SK-N-SH (cell line): ENCODE measurements around the gene SORBS1. TPM values are rescaled to one million over a fixed set of nuclear protein-coding genes. Genes with fewer than 3 reads are reported as not detected.

Experiments
- CTCF ChIA-PET: fragments of 300-600, 350-600 bp; formaldehyde crosslinking; extraction: SDS; loops from one replicate; lab custom pipeline; 2021; lab: Yijun Ruan, JAX
- POLR2A ChIA-PET: fragments of 350-600 bp; sonication (Branson Sonifier 250); formaldehyde crosslinking; extraction: SDS; loops from one replicate; lab custom pipeline; 2020; ENCODE audit warnings: antibody characterized with exemption, inconsistent platforms; lab: Yijun Ruan, JAX
- DNase-seq: peaks from one replicate; pipeline ENCODE4 v3.0.0; 2012
- H2AFZ ChIP-seq: fragments of 200-600 bp; sonication (generic); 2 replicates; pipeline ENCODE4 v1.8.1; 2016; ENCODE audit warnings: antibody characterized with exemption, mild to moderate bottlenecking, low read depth
- H3F3A ChIP-seq: fragments of 200-600 bp; sonication (generic); replicated peaks from 2 replicates; pipeline ENCODE3; 2016; ENCODE audit warnings: antibody characterized with exemption, mild to moderate bottlenecking; ENCODE audit not compliant: insufficient read depth
- H3K27ac ChIP-seq, 2 experiments: fragments of 200-500 bp in 1 of 2; fragments of 200-600 bp in 1 of 2; sonication (Bioruptor generic) in 1 of 2; sonication (generic), shearing (Covaris generic) in 1 of 2; 2 replicates each; pipeline versions ENCODE4 v1.5.1 to v1.6.1; 2014 to 2016; ENCODE audit warnings: low read depth in 2 of 2, inconsistent platforms in 1 of 2, low read length in 1 of 2, mild to moderate bottlenecking in 1 of 2, mixed read lengths in 1 of 2
- H3K27me3 ChIP-seq: fragments of 200-600 bp; sonication (generic), shearing (Covaris generic); 2 replicates; pipeline ENCODE4 v1.6.1; 2016; ENCODE audit warnings: mixed run types; ENCODE audit not compliant: insufficient read depth
- H3K36me3 ChIP-seq, 2 experiments: fragments of 200-500 bp in 1 of 2; fragments of 200-600 bp in 1 of 2; sonication (Bioruptor generic) in 1 of 2; sonication (generic) in 1 of 2; replicated peaks in 1 of 2; 2 replicates each; pipeline versions ENCODE3 to v1.5.1; 2014 to 2016; ENCODE audit warnings: low read length in 1 of 2, mild to moderate bottlenecking in 1 of 2; ENCODE audit not compliant: insufficient read depth in 2 of 2, control insufficient read depth in 1 of 2
- H3K4me1 ChIP-seq, 2 experiments: fragments of 200-500 bp in 1 of 2; fragments of 200-600 bp in 1 of 2; sonication (Bioruptor generic) in 1 of 2; sonication (generic), shearing (Covaris generic) in 1 of 2; 2 replicates each; pipeline versions ENCODE4 v1.5.1 to v1.6.1; 2014 to 2016; ENCODE audit warnings: low read depth in 1 of 2, low read length in 1 of 2, mixed run types in 1 of 2; ENCODE audit not compliant: insufficient read depth in 2 of 2, control insufficient read depth in 1 of 2
- H3K4me2 ChIP-seq: fragments of 200-600 bp; sonication (generic), shearing (Covaris generic); 2 replicates; pipeline ENCODE4 v1.6.1; 2017; ENCODE audit warnings: mixed run types
- H3K4me3 ChIP-seq, 2 experiments: fragments of 200-500 bp in 1 of 2; fragments of 200-600 bp in 1 of 2; sonication (Bioruptor generic) in 1 of 2; sonication (generic), shearing (Covaris generic) in 1 of 2; 2 replicates each; pipeline versions ENCODE4 v1.5.1 to v1.8.1; 2014 to 2016; ENCODE audit warnings: low read depth in 2 of 2, inconsistent platforms in 1 of 2, low read length in 1 of 2, mild to moderate bottlenecking in 1 of 2, mixed read lengths in 1 of 2, moderate library complexity in 1 of 2
- H3K79me2 ChIP-seq: fragments of 200-600 bp; sonication (generic); 2 replicates; pipeline ENCODE4 v1.8.1; 2017; ENCODE audit warnings: mild to moderate bottlenecking; ENCODE audit not compliant: insufficient read depth
- H3K9ac ChIP-seq: fragments of 200-600 bp; sonication (generic); 2 replicates; pipeline ENCODE4 v1.6.1; 2017; ENCODE audit warnings: mixed run types
- H3K9me2 ChIP-seq: fragments of 200-600 bp; sonication (generic); 2 replicates; pipeline ENCODE4 v1.6.1; 2017; ENCODE audit warnings: mixed run types
- H3K9me3 ChIP-seq: fragments of 200-600 bp; sonication (generic); 2 replicates; pipeline ENCODE4 v1.6.1; 2017; ENCODE audit warnings: mixed run types, mild to moderate bottlenecking, moderate library complexity
- H4K20me1 ChIP-seq: fragments of 200-600 bp; sonication (generic); 2 replicates; pipeline ENCODE4 v1.6.1; 2017; ENCODE audit warnings: mild to moderate bottlenecking, mixed run types; ENCODE audit not compliant: insufficient read depth
- CHD2 ChIP-seq: fragments of 150-350 bp; IDR thresholded peaks from 2 replicates; pipeline ENCODE4 v1.6.1; 2018; ENCODE audit warnings: low read length; ENCODE audit not compliant: partially characterized antibody
- FOXJ3 ChIP-seq: sonication (generic); formaldehyde crosslinking; IDR thresholded peaks from 2 replicates; pipeline ENCODE4 v1.5.1; 2020; ENCODE audit warnings: mild to moderate bottlenecking, missing genetic modification reagents
- FOXM1 ChIP-seq: IDR thresholded peaks from 2 replicates; pipeline ENCODE4 v1.4.0; 2012; ENCODE audit warnings: low read depth, mild to moderate bottlenecking
- GABPA ChIP-seq: IDR thresholded peaks from 2 replicates; pipeline ENCODE4 v1.4.0; 2012; ENCODE audit warnings: low read depth, mild to moderate bottlenecking
- MEF2A ChIP-seq: IDR thresholded peaks from 2 replicates; pipeline ENCODE4 v1.4.0; 2012; ENCODE audit warnings: low read depth, borderline replicate concordance
- MXI1 ChIP-seq: IDR thresholded peaks from 2 replicates; pipeline ENCODE4 v1.6.1; 2012; ENCODE audit warnings: mild to moderate bottlenecking, low read depth, low read length, improper control_type of control experiment
- POLR2AphosphoS5 ChIP-seq: IDR thresholded peaks from 2 replicates; pipeline ENCODE4 v1.6.1; 2012; ENCODE audit warnings: low read depth, low read length
- RCOR1 ChIP-seq: fragments of 150-350 bp; IDR thresholded peaks from 2 replicates; pipeline ENCODE4 v1.6.1; 2017; ENCODE audit warnings: antibody characterized with exemption, low read length
- REST ChIP-seq: IDR thresholded peaks from 2 replicates; pipeline ENCODE4 v1.6.1; 2012; ENCODE audit warnings: mild to moderate bottlenecking, low read depth, low read length, moderate library complexity
- RFX5 ChIP-seq: IDR thresholded peaks from 2 replicates; pipeline ENCODE4 v1.6.1; 2012; ENCODE audit warnings: mild to moderate bottlenecking, improper control_type of control experiment, low read length
- YY1 ChIP-seq: IDR thresholded peaks from 2 replicates; pipeline ENCODE4 v1.4.0; 2012; ENCODE audit warnings: low read depth, mild to moderate bottlenecking
- ZBTB33 ChIP-seq: IDR thresholded peaks from 2 replicates; pipeline ENCODE4 v1.4.0; 2012; ENCODE audit warnings: low read depth, borderline replicate concordance
- WGBS: methylation state at CpG from one replicate; pipeline ENCODE4 v1.1.6; 2017; ENCODE audit warnings: low lambda C conversion rate; 5-methylcytosine and 5-hydroxymethylcytosine counted together
- polyA plus RNA-seq, 3 experiments: library from polyadenylated mRNA; depleted of rRNA; stranded (reverse); fragments of >200 nt; gene quantifications; 2 replicates each; pipeline ENCODE4 v1.2.3, GENCODE V29; 2012
- TF ChIP-seq, protein P1 (sequence below): fragments of 150-350 bp; IDR thresholded peaks from 2 replicates; pipeline ENCODE4 v1.6.1; 2017; ENCODE audit warnings: antibody characterized with exemption, low read length, low read depth, borderline replicate concordance

Gene SORBS1
- polyA plus RNA-seq, 1 of the 3 experiments (the other 2 are of a cell fraction): 0.36 TPM

- POLR2A ChIA-PET: no interaction called here
Observed at GRCh38 chr10:95566136-95566535, 5.0 kb upstream of the SORBS1 start.

More at GRCh38 chr10:95566136-95566535, 5.0 kb upstream of the SORBS1 start:
- H3K4me1 ChIP-seq: peaks cover 0 to 8% of the 10 kb centered on the region in 2 experiments; a peak in 1 of 4 replicates
- H3K4me3 ChIP-seq: no peak overlapping the region
- no peak for TF ChIP-seq MEF2A
- TF ChIP-seq, protein P1, sequence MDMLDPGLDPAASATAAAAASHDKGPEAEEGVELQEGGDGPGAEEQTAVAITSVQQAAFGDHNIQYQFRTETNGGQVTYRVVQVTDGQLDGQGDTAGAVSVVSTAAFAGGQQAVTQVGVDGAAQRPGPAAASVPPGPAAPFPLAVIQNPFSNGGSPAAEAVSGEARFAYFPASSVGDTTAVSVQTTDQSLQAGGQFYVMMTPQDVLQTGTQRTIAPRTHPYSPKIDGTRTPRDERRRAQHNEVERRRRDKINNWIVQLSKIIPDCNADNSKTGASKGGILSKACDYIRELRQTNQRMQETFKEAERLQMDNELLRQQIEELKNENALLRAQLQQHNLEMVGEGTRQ: no peak
- TF ChIP-seq CHD2: no peak
- TF ChIP-seq YY1: no peak
- no peak for TF ChIP-seq MXI1
- TF ChIP-seq POLR2AphosphoS5: no peak
- TF ChIP-seq RFX5: no peak
- TF ChIP-seq RCOR1: no peak
- no peak for TF ChIP-seq FOXJ3
- no peak for TF ChIP-seq ZBTB33
- TF ChIP-seq REST: no peak
- TF ChIP-seq GABPA: no peak
- no peak for TF ChIP-seq FOXM1
- DNase-seq: no peak
- no peaks in the 10 kb centered on the region for H3K27me3 ChIP-seq
- 86% methylated on average over 6 of the region's 6 CpGs for whole genome bisulfite sequencing
- CTCF ChIA-PET: no interaction called here
- no peaks in the 10 kb centered on the region for H3K36me3 ChIP-seq
- H3K9me3 ChIP-seq: no peaks in the 10 kb centered on the region
- no peak overlapping the region for H3K9ac ChIP-seq
- H3K27ac ChIP-seq: no peak overlapping the region
- H3K9me2 ChIP-seq: no peaks in the 10 kb centered on the region
- no peaks in the 10 kb centered on the region for H3F3A ChIP-seq
- H2AFZ ChIP-seq: no peak overlapping the region
- H3K79me2 ChIP-seq: no peaks in the 10 kb centered on the region
- no peaks in the 10 kb centered on the region for H4K20me1 ChIP-seq
- H3K4me2 ChIP-seq: no peak overlapping the region
